ENCODE measurements around the gene SPRN.

Gene SPRN

DNA sequence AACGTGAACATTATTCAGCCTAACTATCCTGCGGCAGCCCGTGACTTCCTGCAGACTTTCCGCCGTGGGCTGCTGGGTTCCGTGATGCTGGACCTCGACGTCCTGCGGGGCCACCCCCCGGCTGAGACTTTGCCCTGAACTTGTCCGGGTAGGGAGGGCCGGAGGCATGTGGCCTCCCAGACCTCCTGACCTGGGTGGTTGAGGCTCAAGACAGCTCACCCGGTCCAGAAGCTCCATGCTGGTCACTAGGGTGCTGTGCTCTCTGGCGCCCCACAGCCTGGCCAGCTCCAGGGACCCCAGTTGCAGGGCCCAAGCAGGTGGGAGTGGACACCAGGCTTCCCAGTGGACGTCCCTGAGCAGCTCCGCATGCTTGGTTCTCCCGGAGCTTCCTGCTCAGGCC, 4.4 kb downstream of the SPRN start:
- no peak for ATAC-seq
- TF ChIP-seq ARNTL (CRISPR knock-in tag; IDR thresholded peaks at IDR 0.05; ENCODE audit: borderline replicate concordance, low read depth): no peak
- no peak for TF ChIP-seq CREB5 (CRISPR knock-in tag; IDR thresholded peaks at IDR 0.05; ENCODE audit: low read depth)
- no peak for TF ChIP-seq TCF4 (CRISPR knock-in tag; IDR thresholded peaks at IDR 0.05; ENCODE audit: borderline replicate concordance)
- no peak for TF ChIP-seq ZNF565 (CRISPR knock-in tag; conservative IDR thresholded peaks at IDR 0.05; ENCODE audit: low read depth)
- TF ChIP-seq TSHZ2 (CRISPR knock-in tag; IDR thresholded peaks at IDR 0.05): no peak
- TF ChIP-seq ZC3H10 (CRISPR knock-in tag; IDR thresholded peaks at IDR 0.05): no peak
- TF ChIP-seq OSR1 (CRISPR knock-in tag; IDR thresholded peaks at IDR 0.05): no peak
- no peak for TF ChIP-seq BACH2 (CRISPR knock-in tag; IDR thresholded peaks at IDR 0.05; ENCODE audit: borderline replicate concordance)
- TF ChIP-seq ZNF8 (CRISPR knock-in tag; IDR thresholded peaks at IDR 0.05): no peak
- TF ChIP-seq CSRNP3 (CRISPR knock-in tag; IDR thresholded peaks at IDR 0.05): no peak

- ATAC-seq: no peak; the same call in 2 of the 3 replicates
- TF ChIP-seq SNAI2 (CRISPR knock-in tag; IDR thresholded peaks at IDR 0.05): no peak
- TF ChIP-seq TOX (CRISPR knock-in tag; IDR thresholded peaks at IDR 0.05; ENCODE audit: borderline replicate concordance): no peak
- TF ChIP-seq ARNTL (CRISPR knock-in tag; IDR thresholded peaks at IDR 0.05; ENCODE audit: borderline replicate concordance, low read depth): no peak
- no peak for TF ChIP-seq GLIS3 (CRISPR knock-in tag; IDR thresholded peaks at IDR 0.05)
- TF ChIP-seq PATZ1 (CRISPR knock-in tag; IDR thresholded peaks at IDR 0.05; ENCODE audit: borderline replicate concordance): no peak
- no peak for TF ChIP-seq CREB5 (CRISPR knock-in tag; IDR thresholded peaks at IDR 0.05; ENCODE audit: low read depth)
- TF ChIP-seq OSR1 (CRISPR knock-in tag; IDR thresholded peaks at IDR 0.05): no peak
- TF ChIP-seq ZNF565 (CRISPR knock-in tag; conservative IDR thresholded peaks at IDR 0.05; ENCODE audit: low read depth): no peak
- TF ChIP-seq, protein P1, sequence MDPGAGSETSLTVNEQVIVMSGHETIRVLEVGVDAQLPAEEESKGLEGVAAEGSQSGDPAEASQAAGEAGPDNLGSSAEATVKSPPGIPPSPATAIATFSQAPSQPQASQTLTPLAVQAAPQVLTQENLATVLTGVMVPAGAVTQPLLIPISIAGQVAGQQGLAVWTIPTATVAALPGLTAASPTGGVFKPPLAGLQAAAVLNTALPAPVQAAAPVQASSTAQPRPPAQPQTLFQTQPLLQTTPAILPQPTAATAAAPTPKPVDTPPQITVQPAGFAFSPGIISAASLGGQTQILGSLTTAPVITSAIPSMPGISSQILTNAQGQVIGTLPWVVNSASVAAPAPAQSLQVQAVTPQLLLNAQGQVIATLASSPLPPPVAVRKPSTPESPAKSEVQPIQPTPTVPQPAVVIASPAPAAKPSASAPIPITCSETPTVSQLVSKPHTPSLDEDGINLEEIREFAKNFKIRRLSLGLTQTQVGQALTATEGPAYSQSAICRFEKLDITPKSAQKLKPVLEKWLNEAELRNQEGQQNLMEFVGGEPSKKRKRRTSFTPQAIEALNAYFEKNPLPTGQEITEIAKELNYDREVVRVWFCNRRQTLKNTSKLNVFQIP (CRISPR knock-in tag; IDR thresholded peaks at IDR 0.05; ENCODE audit: borderline replicate concordance, low read depth): no peak
- TF ChIP-seq ZNF8 (CRISPR knock-in tag; IDR thresholded peaks at IDR 0.05): no peak
- TF ChIP-seq TSHZ2 (CRISPR knock-in tag; IDR thresholded peaks at IDR 0.05): no peak
- no peak for TF ChIP-seq ZNF70 (CRISPR knock-in tag; IDR thresholded peaks at IDR 0.05)
- no peak for TF ChIP-seq ZFP30 (CRISPR knock-in tag; IDR thresholded peaks at IDR 0.05)
- no peak for TF ChIP-seq CSDC2 (CRISPR knock-in tag; IDR thresholded peaks at IDR 0.05)
- TF ChIP-seq RARB (CRISPR knock-in tag; IDR thresholded peaks at IDR 0.05): no peak
Observed at GRCh38 chr10:133419211-133419950, 5.0 kb downstream of the SPRN start.

Data from SK-N-SH treated with all-trans-retinoic acid at 6 μM for 48 hours (cell line).